Measurements from ENCODE around the gene NHEJ1.

DNA sequence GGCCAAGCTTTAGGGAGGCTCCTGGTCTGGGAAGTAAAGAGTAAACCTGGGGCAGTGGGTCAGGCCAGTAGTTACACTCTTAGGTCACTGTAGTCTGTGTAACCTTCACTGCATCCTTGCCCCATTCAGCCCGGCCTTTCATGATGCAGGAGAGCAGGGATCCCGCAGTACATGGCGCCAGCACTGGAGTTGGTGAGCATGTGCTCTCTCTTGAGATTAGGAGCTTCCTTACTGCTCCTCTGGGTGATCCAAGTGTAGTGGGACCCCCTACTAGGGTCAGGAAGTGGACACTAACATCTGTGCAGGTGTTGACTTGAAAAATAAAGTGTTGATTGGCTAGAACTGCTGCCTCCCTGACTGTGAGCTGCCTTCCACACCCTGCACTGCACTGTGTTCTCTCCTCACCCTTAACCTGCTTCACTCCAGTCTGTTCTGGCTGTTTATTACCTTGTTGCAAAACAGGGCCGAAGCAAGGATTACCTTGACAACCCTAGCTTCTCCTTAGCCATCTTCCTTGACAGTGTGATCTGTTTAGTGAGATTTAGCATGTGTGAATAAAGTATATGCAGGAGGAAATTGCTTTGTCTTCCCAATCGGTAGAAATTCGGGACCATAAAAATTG lies 22.6 kb upstream of the NHEJ1 start:
- TF ChIP-seq TAF1 (IDR thresholded peaks at IDR 0.05; ENCODE audit: borderline replicate concordance, insufficient read depth, low read length) (no peak), POLR2AphosphoS5 (IDR thresholded peaks at IDR 0.05; ENCODE audit: low read depth, low read length) (no peak), SIN3A (IDR thresholded peaks at IDR 0.05; ENCODE audit: borderline replicate concordance, insufficient read depth, low read length) (no peak), FOXP2 (optimal IDR thresholded peaks at IDR 0.05; ENCODE audit: borderline replicate concordance, extremely low read depth, extremely low read length, insufficient read depth) (no peak)
- TF ChIP-seq, protein P1, sequence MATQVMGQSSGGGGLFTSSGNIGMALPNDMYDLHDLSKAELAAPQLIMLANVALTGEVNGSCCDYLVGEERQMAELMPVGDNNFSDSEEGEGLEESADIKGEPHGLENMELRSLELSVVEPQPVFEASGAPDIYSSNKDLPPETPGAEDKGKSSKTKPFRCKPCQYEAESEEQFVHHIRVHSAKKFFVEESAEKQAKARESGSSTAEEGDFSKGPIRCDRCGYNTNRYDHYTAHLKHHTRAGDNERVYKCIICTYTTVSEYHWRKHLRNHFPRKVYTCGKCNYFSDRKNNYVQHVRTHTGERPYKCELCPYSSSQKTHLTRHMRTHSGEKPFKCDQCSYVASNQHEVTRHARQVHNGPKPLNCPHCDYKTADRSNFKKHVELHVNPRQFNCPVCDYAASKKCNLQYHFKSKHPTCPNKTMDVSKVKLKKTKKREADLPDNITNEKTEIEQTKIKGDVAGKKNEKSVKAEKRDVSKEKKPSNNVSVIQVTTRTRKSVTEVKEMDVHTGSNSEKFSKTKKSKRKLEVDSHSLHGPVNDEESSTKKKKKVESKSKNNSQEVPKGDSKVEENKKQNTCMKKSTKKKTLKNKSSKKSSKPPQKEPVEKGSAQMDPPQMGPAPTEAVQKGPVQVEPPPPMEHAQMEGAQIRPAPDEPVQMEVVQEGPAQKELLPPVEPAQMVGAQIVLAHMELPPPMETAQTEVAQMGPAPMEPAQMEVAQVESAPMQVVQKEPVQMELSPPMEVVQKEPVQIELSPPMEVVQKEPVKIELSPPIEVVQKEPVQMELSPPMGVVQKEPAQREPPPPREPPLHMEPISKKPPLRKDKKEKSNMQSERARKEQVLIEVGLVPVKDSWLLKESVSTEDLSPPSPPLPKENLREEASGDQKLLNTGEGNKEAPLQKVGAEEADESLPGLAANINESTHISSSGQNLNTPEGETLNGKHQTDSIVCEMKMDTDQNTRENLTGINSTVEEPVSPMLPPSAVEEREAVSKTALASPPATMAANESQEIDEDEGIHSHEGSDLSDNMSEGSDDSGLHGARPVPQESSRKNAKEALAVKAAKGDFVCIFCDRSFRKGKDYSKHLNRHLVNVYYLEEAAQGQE (IDR thresholded peaks at IDR 0.05; ENCODE audit: insufficient read depth in 1 of 2, low read depth in 2 of 2, low read length in 2 of 2), result no peak
